ENCODE measurements around the gene ICE2.

The ICE2 gene

GRCh38 chr15:60369696-60370095 lies 109.2 kb downstream of the ICE2 start:
- no peak overlapping the region for H3K4me3 ChIP-seq (ENCODE audit: low read depth, low read length)
- no peaks in the 10 kb centered on the region for H3K36me3 ChIP-seq
- no peak for TF ChIP-seq CTCF (IDR thresholded peaks at IDR 0.05; ENCODE audit: low read depth, low read length)
- no peak overlapping the region for H3K27ac ChIP-seq
- H3K27me3 ChIP-seq (ENCODE audit: insufficient read depth, low read depth, severe bottlenecking): no peaks in the 10 kb centered on the region
- DNase-seq: peak; percentile 24
- peaks cover 2% of the 10 kb centered on the region for H3K9me3 ChIP-seq (ENCODE audit: severe bottlenecking)
